Left forelimb (tissue), 1 donor: ENCODE results near the gene MEPE.
"Not testable (repeated sequence)": the region's sequence is repeated elsewhere in the genome, so short reads cannot be mapped to it uniquely, and the experiment has no call there.

Source experiments
- DNase-seq: peaks from one replicate; pipeline ENCODE4 v3.0.0-alpha.2; 2018; ENCODE audit warnings: low spot score

Gene MEPE

DNA sequence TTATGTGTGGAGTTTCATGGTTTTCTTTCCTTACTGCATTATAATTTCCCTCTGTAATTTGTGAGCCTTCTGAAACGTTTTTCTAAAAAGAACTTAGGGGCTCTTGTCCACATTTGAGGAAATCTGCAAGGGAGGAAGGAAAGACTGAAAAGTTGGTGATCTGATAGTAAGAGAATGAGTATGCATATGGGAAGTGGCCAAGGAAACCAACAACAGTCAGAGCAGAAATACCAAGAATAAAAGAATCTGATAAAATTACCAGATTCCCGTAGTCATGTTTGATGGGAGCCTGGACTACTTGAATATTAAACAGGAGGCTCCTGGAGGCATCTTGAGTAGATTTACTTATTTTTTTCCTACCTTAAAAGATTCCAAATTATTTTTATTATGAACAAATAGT lies 50.1 kb downstream of the MEPE start:
- DNase-seq: no peak

DNA sequence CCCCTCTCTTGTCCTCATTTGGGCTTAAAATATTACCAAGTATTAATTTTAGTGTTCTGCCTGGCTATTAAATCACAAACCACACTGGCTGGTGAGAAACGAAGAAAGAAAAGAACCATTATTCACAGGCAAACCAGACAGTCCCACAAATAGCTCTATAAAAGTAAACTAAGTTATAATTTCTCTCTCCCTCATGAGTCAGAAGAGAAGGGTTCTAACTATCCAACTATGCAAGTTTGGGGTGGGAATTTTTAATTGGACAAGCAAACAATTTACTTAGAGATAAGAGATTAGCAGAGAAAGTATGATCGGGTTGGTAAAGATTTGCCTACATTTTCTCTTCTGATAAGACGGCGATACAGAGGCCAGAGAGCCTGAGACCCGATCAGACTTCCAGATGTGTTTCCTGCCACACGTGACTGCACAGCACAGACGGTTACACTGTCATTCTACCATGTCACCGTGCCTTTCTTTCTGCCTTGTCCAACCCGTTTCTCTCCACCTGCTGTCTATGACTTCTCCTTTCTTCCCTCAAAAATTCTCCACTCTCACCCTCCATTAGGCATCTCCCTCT lies 52.3 kb downstream of the MEPE start:
- no peak for DNase-seq

DNA sequence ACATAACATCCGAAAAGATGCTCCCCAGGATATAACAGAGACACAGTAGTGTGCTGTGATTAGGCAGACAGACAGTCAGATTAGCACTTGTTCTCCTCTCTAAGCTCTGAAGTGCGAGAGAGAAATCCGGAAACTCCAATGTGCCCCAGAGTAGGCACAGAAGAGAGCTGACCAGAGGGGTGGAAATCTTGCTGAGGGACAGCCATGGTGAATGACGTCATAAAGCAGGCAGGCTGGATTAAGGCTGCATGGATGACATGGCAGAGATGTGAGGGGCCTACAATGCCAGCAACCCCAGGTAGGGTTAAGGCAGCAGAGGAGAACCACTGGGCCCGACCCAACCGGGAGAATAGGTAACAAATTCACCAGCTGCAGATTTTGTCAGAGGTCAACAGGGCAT lies 53.3 kb downstream of the MEPE start:
- DNase-seq: no peak

DNA sequence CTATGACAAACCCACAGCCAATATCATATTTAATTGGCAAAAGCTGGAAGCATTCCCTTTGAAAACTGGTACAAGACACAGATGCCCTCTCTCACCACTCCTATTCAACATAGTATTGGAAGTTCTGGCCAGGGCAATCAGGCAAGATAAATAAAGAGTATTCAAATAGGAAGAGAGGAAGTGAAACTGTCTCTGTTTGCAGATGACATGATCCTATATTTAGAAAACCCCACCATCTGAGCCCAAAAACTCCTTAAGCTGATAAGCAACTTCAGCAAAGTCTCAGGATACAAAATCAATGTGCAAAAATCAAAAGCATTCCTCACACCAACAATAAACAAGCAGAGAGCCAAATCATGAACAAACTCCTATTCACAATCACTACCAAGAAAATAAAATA lies 58.0 kb downstream of the MEPE start:
- DNase-seq: not testable (repeated sequence)

DNA sequence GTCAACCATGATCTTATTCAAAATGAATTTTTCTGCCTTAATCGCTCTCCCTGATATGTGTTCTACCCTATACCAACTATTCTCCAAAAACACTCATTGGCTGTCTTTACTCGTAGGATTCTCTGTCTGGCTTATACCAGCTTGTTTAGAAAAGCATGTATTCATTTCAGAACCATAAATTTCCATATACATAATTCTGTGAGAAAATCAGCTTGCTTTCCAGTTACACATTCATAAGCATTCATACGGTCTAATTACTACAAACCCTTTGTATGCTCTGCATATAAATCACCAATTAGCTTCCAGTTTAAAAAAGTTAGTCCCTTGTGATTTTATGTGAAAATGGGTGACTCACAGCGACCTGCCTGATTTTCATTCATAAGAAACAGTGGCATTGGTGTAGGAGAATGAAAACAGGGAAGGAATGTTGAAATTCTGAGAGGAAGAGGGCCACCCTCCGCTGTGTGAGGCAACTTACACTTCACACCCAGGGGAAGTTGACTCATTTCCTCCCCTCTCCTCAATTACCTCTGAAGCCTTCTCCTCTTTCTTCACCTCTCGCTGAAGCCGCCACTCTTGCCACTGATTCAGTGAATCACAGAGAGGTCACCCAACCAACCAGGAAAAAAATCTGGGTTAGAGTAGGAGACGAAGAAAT lies 63.3 kb downstream of the MEPE start:
- no peak for DNase-seq
